ENCODE measurements around the gene NPAS3.

NPAS3 gene

DNA sequence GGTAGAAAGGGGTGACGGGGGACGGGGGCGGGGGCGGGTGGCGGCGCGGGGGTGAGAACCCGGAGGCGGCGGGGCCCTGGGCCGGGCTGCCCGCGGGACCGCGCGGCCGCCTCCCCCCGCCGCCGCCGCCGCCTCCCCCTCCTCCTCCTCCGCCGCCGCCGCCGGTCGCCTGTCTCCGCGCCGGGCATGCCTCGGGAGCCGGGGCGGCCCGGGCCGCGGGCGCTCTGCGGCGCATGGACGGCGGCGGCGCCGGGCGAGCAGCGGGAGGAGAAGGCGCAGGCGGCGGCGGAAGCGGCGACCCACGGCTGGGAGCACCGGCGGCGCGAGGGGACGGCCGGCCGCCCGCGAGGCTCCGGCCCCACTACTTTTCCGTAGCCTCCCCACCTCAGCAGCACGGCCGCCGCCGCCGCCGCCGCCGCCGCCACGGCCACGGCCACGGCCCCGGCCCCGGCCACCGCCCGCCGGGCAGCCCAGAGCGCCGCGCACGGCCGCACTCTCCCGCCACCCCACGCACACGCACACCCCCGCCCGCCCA lies at the start of gene NPAS3:
Gene NPAS3 (plus strand): TSS at position 161 of the 535 bp plus-strand sequence.
- in situ Hi-C loops (cut with MboI; ENCODE audit: low sequenced_read_pairs) = no loop called here

GRCh38 chr14:32896979-32897697 lies 41.5 kb upstream of the NPAS3 start:
- in situ Hi-C loops (cut with MboI; ENCODE audit: low sequenced_read_pairs) = no loop called here

GRCh38 chr14:32897698-32898064 lies 41.0 kb upstream of the NPAS3 start:
- in situ Hi-C loops (cut with MboI; ENCODE audit: low sequenced_read_pairs) = no loop called here

GRCh38 chr14:32898876-32899275 lies 39.8 kb upstream of the NPAS3 start:
- in situ Hi-C loops (cut with MboI; ENCODE audit: low sequenced_read_pairs) = no loop called here

DNA sequence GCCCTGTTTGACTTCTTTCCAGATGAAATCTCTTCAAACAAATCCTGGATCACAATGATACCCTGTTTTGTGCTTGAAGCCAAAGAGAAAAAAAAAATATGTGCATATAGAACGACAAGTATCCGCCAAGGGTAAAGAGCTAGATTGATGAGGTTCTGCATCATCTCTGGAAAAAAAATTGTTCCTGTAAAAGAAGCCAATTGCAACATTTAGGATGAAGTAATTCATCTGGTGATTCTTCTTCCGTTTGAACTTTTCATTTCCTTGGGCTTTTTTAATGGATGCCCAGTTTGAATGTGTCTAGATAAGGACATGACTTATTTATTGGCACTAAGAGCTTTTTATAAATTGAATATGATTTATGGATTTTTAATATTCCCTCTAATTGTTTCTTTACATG lies 38.1 kb upstream of the NPAS3 start:
- in situ Hi-C loops (cut with MboI; ENCODE audit: low sequenced_read_pairs) = no loop called here

DNA sequence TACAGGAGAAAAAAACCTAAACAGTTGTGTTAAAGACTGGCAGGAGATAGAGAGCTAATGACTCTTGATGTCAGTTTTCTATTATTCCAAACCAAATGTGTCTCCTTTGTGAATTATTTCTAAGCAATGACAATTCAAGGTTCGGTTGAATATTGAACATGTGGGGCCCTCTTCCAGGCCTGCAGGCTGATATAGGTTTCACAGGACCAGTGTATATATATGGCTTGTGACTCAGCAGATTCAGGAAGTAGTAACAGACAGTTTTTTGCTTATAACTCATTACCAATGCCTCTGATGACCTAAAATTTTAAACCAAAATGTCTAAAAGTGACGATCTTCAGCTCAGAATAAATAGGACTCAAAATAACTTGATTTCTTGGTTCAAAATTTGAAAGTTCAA lies 33.7 kb upstream of the NPAS3 start:
- in situ Hi-C loops (cut with MboI; ENCODE audit: low sequenced_read_pairs) = no loop called here

- in situ Hi-C loops (cut with MboI; ENCODE audit: low sequenced_read_pairs) = no loop called here
Measured at GRCh38 chr14:32906672-32907071, 32.0 kb upstream of the NPAS3 start.

DNA sequence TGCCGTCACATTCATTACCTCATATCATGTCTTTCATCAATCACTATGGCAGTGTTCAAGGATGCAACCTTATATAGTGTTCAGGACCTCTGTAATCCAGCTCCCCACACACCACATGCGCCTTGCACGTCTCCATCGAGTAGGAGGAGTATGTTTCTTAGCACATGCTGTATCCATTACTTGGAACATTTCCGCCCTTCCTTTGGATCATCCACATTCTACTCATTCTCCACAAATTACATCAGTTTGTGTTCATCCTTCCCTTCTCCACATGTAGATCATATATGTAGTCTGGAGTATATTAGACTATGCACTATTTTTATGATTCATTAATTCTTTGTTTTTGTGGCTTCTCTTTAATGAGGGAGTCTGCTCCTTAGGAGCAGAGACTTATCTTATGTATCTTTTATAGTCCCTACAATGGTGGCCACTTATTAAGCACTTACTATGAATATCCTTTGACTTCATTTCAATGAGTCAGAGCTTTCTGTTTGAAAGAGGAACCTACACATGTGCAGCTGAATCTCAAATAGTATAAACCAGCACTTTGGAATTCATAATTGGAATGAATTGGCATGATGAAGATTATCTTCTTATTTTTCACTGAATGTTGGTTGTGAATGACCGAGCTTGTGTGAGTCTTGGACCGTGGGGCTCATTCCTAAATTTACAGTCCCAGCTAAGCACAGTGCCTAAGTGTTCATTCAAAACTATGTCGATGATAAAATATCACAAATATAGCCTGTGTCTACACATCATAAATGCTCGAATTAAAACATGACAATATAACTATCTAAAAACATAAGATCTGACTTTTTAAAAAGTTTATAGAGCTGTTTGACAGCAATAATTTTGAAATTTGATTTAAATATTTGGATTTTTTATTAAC lies 30.2 kb upstream of the NPAS3 start:
- in situ Hi-C loops (cut with MboI; ENCODE audit: low sequenced_read_pairs) = no loop called here

DNA sequence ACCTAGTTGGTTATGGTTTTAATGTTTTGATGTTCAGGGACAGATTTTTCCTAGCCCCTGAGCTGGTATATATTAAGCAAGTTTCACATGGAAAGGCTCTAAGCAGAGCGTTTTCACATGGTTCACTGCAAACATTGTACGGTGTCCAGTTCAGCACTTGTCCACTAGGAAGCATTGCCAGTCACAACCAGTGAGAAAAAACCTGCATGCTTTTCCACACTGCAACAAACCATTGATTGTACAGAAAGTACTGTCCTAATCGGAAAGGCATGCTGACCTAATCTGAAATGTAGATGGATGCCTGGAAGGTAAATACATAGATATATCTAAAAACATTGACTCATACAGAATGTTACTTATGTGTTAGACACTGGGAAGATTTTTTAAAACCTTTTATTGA lies 25.0 kb upstream of the NPAS3 start:
- in situ Hi-C loops (cut with MboI; ENCODE audit: low sequenced_read_pairs) = no loop called here

- in situ Hi-C loops (cut with MboI; ENCODE audit: low sequenced_read_pairs) = no loop called here
Measured at GRCh38 chr14:32914391-32914790, 24.3 kb upstream of the NPAS3 start.

DNA sequence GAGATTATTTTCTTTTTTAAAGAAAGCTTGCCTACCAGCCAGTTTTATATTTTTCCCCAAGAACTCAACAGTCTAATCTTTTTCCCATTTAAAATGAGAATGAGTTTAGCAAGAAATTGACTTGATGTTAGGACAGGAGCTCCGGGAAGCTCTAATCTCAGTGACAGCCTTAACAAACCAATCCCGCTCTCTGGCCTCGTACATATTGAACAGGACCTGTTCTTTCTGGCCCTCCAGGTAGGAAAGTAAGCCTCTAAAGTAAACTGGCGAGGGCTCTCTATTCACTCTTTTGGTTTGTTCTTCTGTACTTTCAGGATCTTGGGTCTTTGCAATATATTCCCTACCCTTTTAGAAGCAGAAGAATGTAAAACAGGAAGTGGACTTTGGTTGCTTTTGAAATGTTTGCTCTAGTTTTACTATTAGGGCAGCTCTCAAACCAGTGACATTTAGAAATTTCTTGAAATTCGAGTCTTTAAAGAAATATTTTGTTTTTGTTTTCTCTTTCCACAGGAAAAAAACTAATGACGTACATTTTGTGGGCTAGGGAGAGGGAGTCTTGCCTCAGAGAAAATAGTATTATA lies 17.9 kb upstream of the NPAS3 start:
- in situ Hi-C loops (cut with MboI; ENCODE audit: low sequenced_read_pairs) = no loop called here

DNA sequence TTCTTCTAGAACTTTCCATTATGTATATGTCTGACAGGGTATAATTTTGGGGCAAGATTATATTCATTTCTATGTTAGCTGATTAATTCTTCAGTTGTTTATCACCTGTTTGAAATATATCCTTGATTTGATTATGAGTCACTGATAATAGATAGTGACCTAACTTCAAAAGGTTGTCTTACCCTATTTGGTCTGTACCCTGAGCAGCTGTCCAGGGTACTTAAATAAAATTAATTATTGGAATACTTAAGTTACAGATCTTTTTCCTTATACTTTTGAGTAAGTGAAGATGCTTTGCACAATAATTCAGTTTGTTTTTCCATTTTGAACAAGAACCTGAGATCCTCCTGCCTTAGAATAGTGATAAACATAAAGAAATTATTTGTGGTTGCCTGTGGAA lies 13.2 kb upstream of the NPAS3 start:
- in situ Hi-C loops (cut with MboI; ENCODE audit: low sequenced_read_pairs) = no loop called here

DNA sequence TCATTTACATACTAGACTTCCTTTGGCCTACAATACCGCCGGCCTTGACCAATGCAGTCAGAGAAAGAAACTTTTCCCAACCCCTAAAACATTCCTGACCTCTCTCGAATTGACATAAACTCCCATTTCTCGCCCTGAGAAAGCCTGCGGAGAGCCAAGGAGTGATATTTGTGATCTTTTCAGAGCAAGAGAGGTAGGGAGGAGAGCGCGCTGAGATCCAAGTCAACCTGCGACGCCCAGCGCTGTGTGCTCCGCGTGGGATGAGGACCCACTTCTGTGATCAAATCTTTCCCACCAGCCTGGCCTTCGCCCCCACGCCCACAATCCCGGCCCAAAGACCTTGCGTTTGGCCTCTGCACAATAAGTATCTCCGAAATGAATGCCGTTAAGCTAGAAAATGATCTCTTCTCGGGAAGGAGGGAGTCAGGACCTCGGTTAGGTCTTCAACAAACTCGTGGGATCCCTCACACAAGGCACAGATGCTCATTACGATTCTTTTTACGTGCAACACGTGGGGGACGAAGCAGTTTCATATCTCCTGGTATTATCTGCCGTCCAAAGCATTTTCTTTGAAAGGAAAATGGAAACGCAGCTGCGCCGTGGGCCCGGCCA lies 6.3 kb upstream of the NPAS3 start:
- in situ Hi-C loops (cut with MboI; ENCODE audit: low sequenced_read_pairs) = no loop called here

- in situ Hi-C loops (cut with MboI; ENCODE audit: low sequenced_read_pairs) = no loop called here
Measured at GRCh38 chr14:32932914-32933628, 5.6 kb upstream of the NPAS3 start.

DNA sequence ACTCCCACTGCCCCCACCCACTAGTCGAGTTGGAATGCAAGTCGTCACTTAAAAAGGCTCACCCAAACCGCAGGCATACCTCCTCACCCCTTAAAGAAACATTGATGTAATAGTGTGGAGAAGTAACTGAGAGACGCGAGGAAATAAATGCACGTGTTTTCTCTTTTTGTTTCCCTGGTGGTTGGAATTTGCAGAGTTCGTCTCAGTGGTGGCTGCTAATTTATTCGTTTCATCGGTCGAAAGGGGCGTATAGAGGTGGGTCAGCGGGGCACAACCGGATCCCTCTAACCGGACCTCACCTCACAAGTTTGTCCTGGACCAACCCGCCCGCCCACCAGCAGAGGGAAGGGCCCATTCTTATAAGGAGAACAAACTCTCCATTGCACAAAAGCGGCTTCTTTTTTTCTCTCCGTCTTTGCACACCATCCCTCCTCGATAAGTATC lies 5.0 kb upstream of the NPAS3 start:
- in situ Hi-C loops (cut with MboI; ENCODE audit: low sequenced_read_pairs) = no loop called here

DNA sequence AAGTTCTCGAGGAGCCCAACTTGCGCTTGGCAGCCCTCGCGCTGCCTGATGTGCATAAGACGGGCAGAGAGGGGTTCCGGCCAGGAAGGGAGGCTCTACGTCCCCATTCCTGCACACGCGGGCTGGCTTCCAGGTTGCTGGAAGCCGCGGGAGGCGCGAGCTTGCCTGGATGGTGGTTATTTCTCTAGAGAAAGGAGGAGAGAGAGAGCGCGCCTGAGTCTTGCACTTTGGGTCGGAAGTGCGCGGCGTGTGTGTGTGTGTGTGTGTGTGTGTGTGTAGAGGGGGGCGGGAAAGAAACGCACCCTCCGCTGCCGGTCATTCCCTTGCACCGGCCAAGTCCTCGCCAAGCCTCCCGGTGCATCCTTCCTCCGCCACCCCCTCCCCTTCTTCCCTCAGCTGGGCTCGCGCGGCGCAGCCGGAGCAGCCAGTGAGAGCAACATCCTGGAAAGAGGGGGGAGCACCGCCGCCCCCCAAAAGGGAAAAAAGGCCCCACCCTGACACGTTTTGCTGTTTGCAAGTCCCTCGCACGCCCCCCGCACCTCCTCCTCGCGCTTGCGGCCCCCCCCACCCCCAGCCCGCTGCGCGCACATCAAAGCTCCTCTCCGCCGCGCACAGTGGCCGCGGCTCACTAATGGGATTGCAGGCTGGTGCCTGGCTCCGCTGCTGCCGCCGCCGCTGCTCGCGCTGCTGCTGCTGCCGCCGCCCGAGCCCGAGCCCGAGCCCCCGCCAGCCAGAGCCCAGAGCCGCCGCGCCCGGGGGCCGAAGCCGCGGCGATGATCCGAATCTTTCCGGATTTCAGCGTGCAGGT lies 4.4 kb upstream of the NPAS3 start:
- in situ Hi-C loops (cut with MboI; ENCODE audit: low sequenced_read_pairs) = no loop called here

DNA sequence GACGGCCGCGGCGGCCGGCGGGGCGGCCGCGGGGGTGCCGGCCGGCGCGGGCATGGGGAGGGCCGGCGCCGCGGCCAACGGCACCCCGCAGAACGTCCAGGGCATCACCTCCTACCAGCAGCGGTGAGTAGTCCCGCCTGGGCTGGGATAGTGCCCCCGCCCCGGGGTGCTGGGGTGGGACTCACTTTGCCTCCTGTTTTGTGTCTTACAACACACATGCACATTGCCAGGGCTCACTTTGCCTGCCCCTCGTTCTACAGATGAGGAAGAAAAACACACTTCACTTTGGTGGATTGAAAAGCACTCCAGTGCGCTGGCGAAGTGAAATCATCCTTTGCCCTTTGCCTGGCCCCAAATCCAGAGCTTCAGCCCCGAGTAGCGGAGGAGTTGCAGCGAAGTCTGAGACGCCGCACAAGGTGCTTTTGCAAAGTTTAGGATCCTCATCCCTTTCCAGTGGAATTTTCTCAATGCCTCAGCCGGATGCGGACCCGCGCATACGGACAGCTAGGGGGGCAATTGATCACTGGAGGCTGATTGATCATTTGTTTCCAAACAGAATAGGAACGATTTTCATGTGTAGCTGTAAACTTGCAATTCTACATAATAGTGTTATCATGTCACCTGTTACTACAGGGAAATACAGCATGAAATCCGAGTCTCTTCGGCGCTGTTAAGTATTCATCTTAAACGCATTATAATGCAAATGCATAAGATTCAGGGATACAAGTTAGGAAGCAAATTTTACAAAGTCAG lies 3.6 kb upstream of the NPAS3 start:
- in situ Hi-C loops (cut with MboI; ENCODE audit: low sequenced_read_pairs) = no loop called here

DNA sequence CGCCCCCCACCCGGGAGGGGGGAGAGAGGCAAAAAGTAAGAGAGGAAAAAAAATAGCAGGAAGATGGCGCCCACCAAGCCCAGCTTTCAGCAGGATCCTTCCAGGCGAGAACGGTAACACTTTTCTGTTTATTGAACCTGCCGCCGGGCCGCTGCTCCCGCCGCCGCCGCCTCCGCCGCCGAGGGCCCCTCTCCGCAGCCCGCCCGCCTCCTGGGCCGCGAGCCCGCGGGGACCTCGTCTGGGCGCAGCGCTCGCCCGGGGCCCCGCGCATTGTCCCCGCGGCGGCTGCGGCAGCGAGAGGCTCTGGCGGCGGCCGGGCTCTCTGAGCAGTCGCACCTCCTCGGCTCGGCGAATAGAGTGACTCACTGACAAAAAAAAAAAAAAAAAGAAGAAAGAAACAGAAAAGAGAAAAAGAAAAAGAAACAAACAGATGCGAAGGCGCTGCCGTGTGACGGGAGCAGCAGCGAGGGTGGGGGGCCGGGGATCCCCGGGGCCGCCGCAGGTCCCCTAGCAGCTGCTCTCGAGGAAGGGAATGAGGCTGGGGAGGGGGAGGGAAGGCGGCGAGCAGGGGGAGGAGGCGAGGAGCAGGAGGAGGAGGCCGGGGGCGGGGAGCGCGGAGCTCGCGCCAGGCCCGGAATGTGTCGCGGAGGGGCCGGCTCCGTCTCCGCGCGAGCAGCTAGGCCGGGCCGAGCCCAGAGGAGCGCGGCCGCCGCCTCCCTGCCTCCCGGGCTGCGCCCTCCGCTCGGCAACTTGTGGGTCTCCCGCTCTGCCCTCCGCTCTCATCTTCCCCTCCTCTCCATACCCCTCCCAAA lies 781 bp downstream of the NPAS3 start:
- in situ Hi-C loops (cut with MboI; ENCODE audit: low sequenced_read_pairs) = no loop called here
